ENCODE data around the gene SORCS2.

The SORCS2 gene

GRCh38 chr4:7585768-7586167, 393.4 kb downstream of the SORCS2 start:
- no peak for TF ChIP-seq CTCF (IDR thresholded peaks at IDR 0.05; ENCODE audit: low read depth, low read length)
- H3K4me3 ChIP-seq (ENCODE audit: low read depth, low read length): no peak overlapping the region

DNA sequence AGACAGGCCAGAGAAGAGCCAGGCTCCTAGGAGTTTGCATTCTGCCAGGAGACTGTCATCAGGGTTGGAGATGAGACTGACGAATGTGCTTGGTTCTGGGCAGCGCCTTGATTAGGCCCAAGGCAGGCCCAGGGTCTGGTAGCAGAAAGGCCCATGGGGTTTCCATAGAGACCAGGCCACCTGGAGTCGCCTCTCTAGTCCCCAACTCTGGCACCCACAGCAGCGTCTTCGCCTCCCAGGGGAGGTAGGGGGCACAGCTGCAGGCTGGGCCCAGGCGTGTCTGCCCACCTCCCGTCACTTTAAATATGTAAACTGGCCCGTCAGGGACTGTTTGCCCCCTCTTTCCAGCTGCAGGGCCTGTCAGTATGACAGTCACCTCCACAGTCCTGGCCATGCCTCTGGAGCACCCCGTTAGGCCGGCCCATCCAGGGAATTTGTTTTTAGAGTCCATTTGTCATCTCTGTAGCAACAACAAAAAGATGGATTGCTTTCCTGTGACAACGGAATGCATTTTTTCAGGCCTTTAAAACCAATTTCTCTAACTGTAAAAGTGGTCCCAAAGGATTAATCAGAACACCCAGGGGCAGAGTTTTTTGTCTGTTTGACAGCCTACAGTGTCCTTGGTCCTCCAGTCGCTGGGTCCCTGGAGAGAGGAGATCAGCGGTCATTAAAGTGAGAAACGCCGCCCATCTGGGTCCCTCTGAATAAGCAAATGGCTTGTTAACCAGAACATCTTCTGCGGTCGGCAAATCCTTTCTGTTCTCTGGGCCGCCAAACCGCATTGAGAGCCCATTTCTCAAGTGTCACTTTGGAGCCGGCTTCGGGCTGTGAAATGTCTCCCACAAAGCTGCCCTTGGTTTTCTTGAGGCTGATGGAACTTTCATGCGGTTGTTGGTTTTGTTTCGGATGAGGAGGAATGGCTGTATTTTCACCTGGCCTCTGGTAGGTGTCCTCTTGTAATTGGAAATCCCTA, 395.4 kb downstream of the SORCS2 start:
- no peak overlapping the region for H3K4me3 ChIP-seq (ENCODE audit: low read depth, low read length)
- TF ChIP-seq CTCF (IDR thresholded peaks at IDR 0.05; ENCODE audit: low read depth, low read length): no peak

GRCh38 chr4:7590189-7590588, 397.9 kb downstream of the SORCS2 start:
- no peak overlapping the region for H3K4me3 ChIP-seq (ENCODE audit: low read depth, low read length)
- TF ChIP-seq CTCF (IDR thresholded peaks at IDR 0.05; ENCODE audit: low read depth, low read length): no peak

DNA sequence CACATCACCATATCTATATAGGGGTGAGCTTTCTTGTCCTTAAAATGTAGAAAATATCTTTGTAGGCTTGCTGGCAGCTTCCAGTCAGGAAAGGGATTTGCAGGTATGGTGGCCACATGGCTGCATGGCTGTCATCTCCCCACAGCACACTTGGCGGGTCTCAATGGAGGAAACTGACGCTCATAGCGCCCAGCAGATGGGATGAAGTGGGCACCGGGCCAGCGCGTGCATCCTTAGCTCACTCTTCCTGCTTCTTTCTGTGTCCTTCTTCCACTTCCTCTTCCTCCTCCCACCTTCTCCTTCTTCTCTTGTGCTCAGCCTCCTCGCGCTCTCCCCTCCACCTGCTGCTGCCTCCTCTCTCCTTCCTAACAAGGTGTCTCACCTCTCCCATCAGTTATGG, 398.6 kb downstream of the SORCS2 start:
- TF ChIP-seq CTCF (IDR thresholded peaks at IDR 0.05; ENCODE audit: low read depth, low read length): no peak
- no peak overlapping the region for H3K4me3 ChIP-seq (ENCODE audit: low read depth, low read length)

DNA sequence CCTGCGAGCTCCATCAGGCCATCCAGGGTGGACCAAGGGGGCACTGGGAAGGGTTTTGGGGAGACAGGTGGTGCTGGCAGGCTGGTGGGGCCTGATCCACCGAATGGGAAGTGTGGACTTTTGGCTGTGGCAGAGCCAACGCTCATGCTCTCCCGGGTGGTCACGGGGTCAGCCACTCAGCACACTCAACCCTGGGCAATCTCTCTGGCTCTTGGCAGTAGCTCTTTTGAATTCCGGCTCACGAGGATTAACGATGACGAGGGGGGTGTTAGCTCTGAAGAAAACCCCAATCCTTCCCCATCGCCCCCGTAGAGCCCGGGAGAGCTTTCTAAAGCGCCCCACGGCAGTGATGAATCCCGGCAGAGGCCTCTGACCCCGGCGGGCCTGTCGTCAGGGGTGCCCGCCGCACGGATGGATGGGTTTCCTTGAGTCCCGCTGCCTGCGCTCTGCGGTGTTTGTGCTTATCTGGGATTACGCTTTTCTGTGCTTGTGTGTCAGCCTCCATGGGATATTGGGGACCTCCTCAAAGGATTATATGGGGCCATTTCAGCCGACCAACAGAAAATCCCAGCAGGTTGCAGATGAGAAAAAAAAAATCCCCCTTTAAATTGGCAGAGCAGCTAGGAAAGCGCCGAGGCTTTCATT, 399.2 kb downstream of the SORCS2 start:
- no peak overlapping the region for H3K4me3 ChIP-seq (ENCODE audit: low read depth, low read length)
- no peak for TF ChIP-seq CTCF (IDR thresholded peaks at IDR 0.05; ENCODE audit: low read depth, low read length)

DNA sequence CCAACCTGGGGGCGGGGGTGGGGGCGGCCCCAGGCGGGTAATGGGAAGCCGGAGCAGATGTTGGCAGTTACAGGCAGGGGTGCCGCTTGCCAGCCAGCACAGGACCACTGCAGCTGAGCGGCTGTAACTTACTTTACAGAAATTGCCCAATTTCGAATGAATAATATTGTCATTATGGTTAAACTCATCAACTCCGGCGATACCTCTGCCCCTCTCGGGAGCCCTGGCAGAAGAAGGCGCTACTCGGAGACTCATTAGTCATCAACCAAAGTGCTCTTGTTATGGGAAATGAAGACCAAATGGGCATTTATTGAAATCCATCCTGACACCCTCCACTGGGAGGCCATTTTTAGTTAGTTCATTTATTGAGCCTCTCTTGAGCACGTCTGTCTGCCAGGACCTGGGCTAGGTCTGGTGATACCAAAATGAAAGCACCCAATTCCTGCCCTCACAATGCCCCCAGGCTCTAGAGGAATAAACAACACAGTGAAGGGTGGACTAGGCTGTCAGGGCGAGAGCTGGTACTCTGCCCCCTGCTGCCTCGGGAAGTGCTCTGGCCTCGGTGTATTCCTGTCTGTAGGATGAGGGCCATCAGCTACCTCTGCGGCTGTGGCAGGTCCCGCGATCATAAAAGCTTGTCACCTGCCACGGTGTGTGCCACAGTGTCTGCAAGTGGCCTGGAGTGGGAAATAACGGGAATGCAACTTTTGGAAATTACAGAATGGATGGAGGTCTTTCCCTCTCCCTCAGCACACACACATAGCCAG, 401.5 kb downstream of the SORCS2 start:
- no peak overlapping the region for H3K4me3 ChIP-seq (ENCODE audit: low read depth, low read length)
- no peak for TF ChIP-seq CTCF (IDR thresholded peaks at IDR 0.05; ENCODE audit: low read depth, low read length)

Measured in WI38 (cell line).